ENCODE results near the gene ABCC11.

ABCC11 gene

DNA sequence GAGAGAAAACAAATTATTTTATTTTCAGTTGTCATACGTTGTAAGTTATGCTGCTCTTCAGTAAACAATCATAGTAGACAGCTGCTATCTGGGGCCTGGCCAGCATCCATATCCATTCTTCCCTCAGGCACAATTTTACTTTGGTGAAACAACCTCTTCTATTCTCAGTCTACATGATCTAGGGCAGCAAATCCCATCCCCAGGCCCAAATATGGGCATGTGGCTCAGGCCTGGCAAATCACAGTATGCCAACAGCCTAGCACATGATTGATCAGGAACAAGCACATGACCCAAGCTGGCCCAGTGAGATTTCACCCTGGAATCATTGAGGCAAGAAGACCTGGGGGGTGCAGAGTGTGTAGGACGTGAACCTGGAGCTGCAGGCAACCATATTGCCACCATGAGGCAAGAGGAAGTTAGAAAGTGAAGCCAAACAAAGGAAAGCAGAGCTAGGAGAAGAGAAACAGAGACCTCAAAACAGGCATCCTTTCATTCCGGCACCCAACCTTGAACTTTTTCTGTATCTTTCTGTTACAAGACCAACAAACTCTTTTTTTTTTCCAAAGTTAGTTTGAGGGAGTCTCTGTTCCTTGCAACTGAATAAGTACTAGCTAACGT, 81.3 kb downstream of the ABCC11 start:
- 83 to 92% methylated on average over 4 of the region's 4 CpGs for WGBS, 2 experiments
- no peaks in the 10 kb centered on the region for H3K9me3 ChIP-seq (ENCODE audit: control insufficient read depth, low read length)
- H3K4me3 ChIP-seq (ENCODE audit: insufficient read depth, low read depth, low read length), result no peak overlapping the region
- H3K4me1 ChIP-seq (ENCODE audit: control insufficient read depth, insufficient read depth, low read length), result no peaks in the 10 kb centered on the region
- H3K36me3 ChIP-seq (ENCODE audit: control insufficient read depth, insufficient read depth, low read length), result no peaks in the 10 kb centered on the region
- H3K27ac ChIP-seq (ENCODE audit: insufficient read depth, low read depth, low read length, poor library complexity, severe bottlenecking), result no peak overlapping the region
- H3K27me3 ChIP-seq (ENCODE audit: control insufficient read depth, insufficient read depth, low read length, poor library complexity, severe bottlenecking), result no peaks in the 10 kb centered on the region

DNA sequence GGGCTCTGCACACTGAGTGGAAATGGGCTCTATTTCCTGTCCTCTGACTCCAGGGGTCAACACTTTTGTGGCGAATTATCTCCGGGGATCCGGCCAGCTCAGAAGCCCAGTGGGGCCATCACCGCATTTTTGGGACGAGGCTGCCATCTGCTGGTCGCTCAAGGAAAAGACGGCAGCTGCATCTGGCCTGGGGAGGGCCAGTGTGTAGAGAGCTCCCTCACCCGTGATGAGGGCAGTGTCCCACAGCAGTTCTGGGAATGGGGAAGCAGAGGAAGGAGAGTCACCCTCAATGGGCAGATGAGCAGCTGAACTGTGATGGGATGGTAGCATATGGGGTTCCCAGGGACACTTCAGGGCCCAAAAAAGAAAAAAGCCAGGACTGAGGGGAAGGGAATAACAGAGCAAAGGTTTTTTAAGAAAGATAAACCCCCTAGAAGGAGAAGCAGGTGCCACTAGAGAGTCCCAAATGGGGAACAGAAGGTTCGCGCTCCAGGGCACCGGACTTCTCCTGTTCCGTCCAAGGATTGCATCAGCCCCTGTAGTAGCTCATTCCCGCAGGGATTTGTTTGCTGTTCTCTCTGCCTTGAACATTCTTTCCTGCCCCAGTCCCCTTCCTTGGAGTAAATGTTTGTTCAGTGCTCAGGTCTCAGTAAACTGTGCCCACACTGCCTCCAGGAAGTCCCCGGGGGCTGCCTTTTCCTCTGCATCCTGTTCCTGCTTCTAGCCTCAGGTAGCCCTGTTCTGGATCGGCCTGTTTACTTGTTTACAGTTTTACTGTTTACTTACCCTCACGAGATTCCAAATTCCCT, 82.2 kb downstream of the ABCC11 start:
- no peaks in the 10 kb centered on the region for H3K9me3 ChIP-seq (ENCODE audit: control insufficient read depth, low read length)
- no peaks in the 10 kb centered on the region for H3K27me3 ChIP-seq (ENCODE audit: control insufficient read depth, insufficient read depth, low read length, poor library complexity, severe bottlenecking)
- H3K36me3 ChIP-seq (ENCODE audit: control insufficient read depth, insufficient read depth, low read length), result no peaks in the 10 kb centered on the region
- WGBS, 2 experiments, result 45 to 47% methylated on average over 16 of the region's 16 CpGs
- no peak overlapping the region for H3K27ac ChIP-seq (ENCODE audit: insufficient read depth, low read depth, low read length, poor library complexity, severe bottlenecking)
- no peak overlapping the region for H3K4me3 ChIP-seq (ENCODE audit: insufficient read depth, low read depth, low read length)
- H3K4me1 ChIP-seq (ENCODE audit: control insufficient read depth, insufficient read depth, low read length), result no peaks in the 10 kb centered on the region

DNA sequence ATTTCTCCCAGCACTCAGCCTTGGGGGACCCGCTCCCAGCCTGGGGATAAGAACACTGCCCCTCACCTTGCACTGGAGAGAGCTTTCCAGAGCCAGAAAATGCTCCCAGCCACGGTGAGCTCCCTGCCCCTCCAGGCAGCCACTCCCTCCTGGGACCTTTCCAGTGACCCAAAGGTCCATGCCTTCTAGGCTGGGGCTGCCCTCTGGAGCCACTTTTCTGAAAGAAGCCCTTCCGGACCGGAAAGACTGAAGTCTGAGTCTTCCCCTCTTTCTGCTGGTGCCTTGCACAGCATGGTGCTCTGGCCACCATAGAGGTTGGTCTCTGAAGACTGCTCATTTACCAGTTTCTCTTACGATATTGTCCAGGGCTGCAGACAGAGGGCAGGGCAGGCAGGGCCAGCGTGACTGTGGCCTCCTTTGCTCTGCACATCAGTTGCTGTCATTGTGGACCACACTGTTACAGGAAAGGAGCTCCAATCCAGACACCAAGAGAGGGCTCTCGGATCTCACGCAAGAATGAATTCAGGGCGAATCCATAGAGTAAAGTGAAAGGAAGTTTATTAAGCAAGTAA, 84.4 kb downstream of the ABCC11 start:
- Histone ChIP-seq H3K27ac (ENCODE audit: insufficient read depth, low read depth, low read length, poor library complexity, severe bottlenecking) (no peak overlapping the region), H3K4me1 (ENCODE audit: control insufficient read depth, insufficient read depth, low read length) (no peaks in the 10 kb centered on the region), H3K9me3 (ENCODE audit: control insufficient read depth, low read length) (no peaks in the 10 kb centered on the region), H3K27me3 (ENCODE audit: control insufficient read depth, insufficient read depth, low read length, poor library complexity, severe bottlenecking) (no peaks in the 10 kb centered on the region), H3K36me3 (ENCODE audit: control insufficient read depth, insufficient read depth, low read length) (no peaks in the 10 kb centered on the region), H3K4me3 (ENCODE audit: insufficient read depth, low read depth, low read length) (no peak overlapping the region)
- 90 to 91% methylated on average over 9 of the region's 9 CpGs for WGBS, 2 experiments

DNA sequence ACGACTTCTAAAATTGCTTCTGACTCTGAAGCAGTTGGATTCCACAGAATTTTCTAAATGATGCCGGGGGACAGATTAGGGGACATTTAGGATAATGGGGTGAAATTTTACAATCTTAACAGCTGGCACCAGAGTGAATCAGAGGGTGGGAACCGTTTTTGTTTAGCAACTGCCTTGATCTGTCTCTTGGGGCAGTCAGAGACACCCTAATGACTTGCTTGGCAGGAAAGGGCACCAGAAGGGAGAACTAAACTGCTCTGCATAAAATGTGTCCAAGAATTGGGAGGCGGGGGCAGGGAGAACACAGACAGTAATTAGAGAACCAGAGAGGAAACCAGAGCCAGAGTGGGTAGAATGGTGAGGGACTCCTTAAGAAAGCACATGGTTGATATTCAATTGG, 85.4 kb downstream of the ABCC11 start:
- Histone ChIP-seq H3K36me3 (ENCODE audit: control insufficient read depth, insufficient read depth, low read length) (no peaks in the 10 kb centered on the region), H3K4me3 (ENCODE audit: insufficient read depth, low read depth, low read length) (no peak overlapping the region), H3K27ac (ENCODE audit: insufficient read depth, low read depth, low read length, poor library complexity, severe bottlenecking) (no peak overlapping the region), H3K4me1 (ENCODE audit: control insufficient read depth, insufficient read depth, low read length) (no peaks in the 10 kb centered on the region), H3K9me3 (ENCODE audit: control insufficient read depth, low read length) (no peaks in the 10 kb centered on the region), H3K27me3 (ENCODE audit: control insufficient read depth, insufficient read depth, low read length, poor library complexity, severe bottlenecking) (no peaks in the 10 kb centered on the region)
- 91 to 95% methylated on average over 4 of the region's 4 CpGs for WGBS, 2 experiments

DNA sequence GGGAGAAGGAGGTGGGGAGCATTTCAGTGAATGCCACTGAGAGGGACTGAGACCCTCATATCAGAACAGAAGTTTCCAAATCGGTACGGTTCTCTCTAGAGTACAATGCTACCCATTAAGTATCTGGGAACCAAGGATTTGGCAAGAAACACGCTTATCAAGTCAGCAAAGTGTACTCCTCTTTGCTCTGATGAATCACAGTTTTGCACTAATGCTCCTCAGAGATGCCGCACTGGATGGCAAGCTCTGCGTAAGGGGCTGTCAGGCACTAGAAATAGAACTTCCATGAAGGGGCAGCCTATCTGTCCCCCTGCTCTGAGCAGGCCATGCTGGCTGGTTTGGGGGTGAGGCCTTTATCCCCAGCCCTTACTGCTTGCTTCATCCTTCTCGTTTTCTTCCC, 86.8 kb downstream of the ABCC11 start:
- WGBS, 2 experiments, result 96 to 98% methylated on average over 5 of the region's 6 CpGs
- no peak overlapping the region for H3K27ac ChIP-seq (ENCODE audit: insufficient read depth, low read depth, low read length, poor library complexity, severe bottlenecking)
- H3K9me3 ChIP-seq (ENCODE audit: control insufficient read depth, low read length), result no peaks in the 10 kb centered on the region
- H3K4me3 ChIP-seq (ENCODE audit: insufficient read depth, low read depth, low read length), result no peak overlapping the region
- no peaks in the 10 kb centered on the region for H3K36me3 ChIP-seq (ENCODE audit: control insufficient read depth, insufficient read depth, low read length)
- no peaks in the 10 kb centered on the region for H3K27me3 ChIP-seq (ENCODE audit: control insufficient read depth, insufficient read depth, low read length, poor library complexity, severe bottlenecking)
- no peaks in the 10 kb centered on the region for H3K4me1 ChIP-seq (ENCODE audit: control insufficient read depth, insufficient read depth, low read length)

DNA sequence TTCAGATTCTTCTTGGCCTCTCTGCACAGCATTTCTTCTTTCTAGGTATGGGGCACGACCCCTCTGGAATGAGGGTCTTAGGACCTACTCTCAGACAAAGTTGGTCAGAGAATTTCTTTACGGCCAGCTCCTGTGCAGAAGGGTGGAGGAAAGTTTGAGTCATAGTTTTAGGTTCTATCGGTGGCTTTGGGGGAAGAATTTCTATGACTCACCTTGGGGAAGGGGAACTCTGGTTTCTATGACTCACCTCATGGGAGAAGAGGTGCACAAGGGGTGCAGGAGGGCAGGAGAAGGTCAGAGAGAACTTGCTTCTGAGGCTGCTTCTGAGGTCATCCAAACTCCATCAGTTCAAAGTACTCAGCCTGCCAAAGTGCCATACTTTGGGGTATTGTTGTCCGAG, 89.0 kb downstream of the ABCC11 start:
- no peaks in the 10 kb centered on the region for H3K9me3 ChIP-seq (ENCODE audit: control insufficient read depth, low read length)
- H3K27ac ChIP-seq (ENCODE audit: insufficient read depth, low read depth, low read length, poor library complexity, severe bottlenecking), result no peak overlapping the region
- H3K36me3 ChIP-seq (ENCODE audit: control insufficient read depth, insufficient read depth, low read length), result no peaks in the 10 kb centered on the region
- no peak overlapping the region for H3K4me3 ChIP-seq (ENCODE audit: insufficient read depth, low read depth, low read length)
- no peaks in the 10 kb centered on the region for H3K27me3 ChIP-seq (ENCODE audit: control insufficient read depth, insufficient read depth, low read length, poor library complexity, severe bottlenecking)
- 85 to 87% methylated on average over 4 of the region's 4 CpGs for WGBS, 2 experiments
- H3K4me1 ChIP-seq (ENCODE audit: control insufficient read depth, insufficient read depth, low read length), result no peaks in the 10 kb centered on the region

DNA sequence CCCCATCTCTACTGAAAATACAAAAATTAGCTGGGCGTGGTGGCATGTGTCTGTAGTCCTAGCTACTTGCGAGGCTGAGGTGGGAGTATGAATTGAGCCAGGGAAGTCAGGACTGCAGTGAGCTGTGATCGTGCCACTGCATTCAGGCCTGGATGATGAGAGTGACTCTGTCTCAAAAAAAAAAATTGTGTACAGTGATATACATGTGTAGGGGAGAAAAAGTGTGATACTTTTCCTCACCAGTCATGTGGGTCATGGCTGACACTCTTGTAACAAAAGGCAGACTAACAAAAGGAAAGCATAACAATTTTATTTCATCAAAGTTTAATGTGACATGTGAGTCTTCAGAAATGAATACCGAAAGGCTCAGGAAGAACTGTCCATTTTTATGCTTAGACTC, 89.5 kb downstream of the ABCC11 start:
- no peaks in the 10 kb centered on the region for H3K36me3 ChIP-seq (ENCODE audit: control insufficient read depth, insufficient read depth, low read length)
- WGBS, 2 experiments, result 90 to 94% methylated on average over 4 of the region's 4 CpGs
- no peaks in the 10 kb centered on the region for H3K27me3 ChIP-seq (ENCODE audit: control insufficient read depth, insufficient read depth, low read length, poor library complexity, severe bottlenecking)
- H3K4me3 ChIP-seq (ENCODE audit: insufficient read depth, low read depth, low read length), result no peak overlapping the region
- no peaks in the 10 kb centered on the region for H3K9me3 ChIP-seq (ENCODE audit: control insufficient read depth, low read length)
- H3K27ac ChIP-seq (ENCODE audit: insufficient read depth, low read depth, low read length, poor library complexity, severe bottlenecking), result no peak overlapping the region
- H3K4me1 ChIP-seq (ENCODE audit: control insufficient read depth, insufficient read depth, low read length), result no peaks in the 10 kb centered on the region

DNA sequence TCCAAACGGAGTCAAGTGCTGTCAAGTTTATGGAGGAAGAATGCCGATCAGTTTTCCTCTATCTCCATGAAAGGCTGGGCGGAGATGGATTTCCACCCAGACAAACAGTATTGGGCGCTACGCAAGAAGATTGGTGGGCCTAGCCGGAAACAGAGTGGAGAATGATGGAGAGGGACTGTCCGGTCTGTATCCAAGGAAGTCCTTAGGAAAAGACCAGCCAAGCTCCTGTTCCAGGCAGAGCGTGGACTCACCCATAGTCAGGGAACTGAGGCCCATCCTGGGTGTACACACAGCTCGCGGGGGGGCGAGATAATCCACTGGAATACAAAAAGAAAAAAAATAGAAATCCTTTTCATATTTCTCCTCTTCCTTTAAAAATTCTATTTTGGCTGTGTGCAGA, 90.0 kb downstream of the ABCC11 start:
- H3K27ac ChIP-seq (ENCODE audit: insufficient read depth, low read depth, low read length, poor library complexity, severe bottlenecking), result no peak overlapping the region
- H3K36me3 ChIP-seq (ENCODE audit: control insufficient read depth, insufficient read depth, low read length), result no peaks in the 10 kb centered on the region
- no peaks in the 10 kb centered on the region for H3K9me3 ChIP-seq (ENCODE audit: control insufficient read depth, low read length)
- no peak overlapping the region for H3K4me3 ChIP-seq (ENCODE audit: insufficient read depth, low read depth, low read length)
- no peaks in the 10 kb centered on the region for H3K27me3 ChIP-seq (ENCODE audit: control insufficient read depth, insufficient read depth, low read length, poor library complexity, severe bottlenecking)
- WGBS, 2 experiments, result 93 to 94% methylated on average over 11 of the region's 11 CpGs
- no peaks in the 10 kb centered on the region for H3K4me1 ChIP-seq (ENCODE audit: control insufficient read depth, insufficient read depth, low read length)

DNA sequence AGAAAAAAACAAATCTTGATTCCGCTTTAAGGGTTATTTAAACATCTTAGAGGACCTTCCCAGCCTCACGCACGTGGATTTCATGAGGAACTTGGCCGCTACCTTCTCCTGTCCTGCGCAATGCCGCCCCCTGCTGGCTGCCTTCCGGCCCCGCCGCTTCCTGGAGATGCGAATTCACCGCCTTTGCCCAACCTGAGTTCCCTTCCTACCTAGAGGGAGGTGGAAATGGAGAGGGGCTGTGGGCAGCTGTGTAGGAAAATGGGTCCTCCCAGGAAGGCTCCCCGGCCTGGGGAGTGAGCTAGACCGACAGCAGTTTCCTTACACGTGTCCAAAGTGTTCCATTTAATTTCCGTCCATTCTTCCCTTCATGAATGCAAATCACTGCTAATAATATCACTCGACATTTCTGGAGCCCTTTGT, 90.5 kb downstream of the ABCC11 start:
- no peaks in the 10 kb centered on the region for H3K27me3 ChIP-seq (ENCODE audit: control insufficient read depth, insufficient read depth, low read length, poor library complexity, severe bottlenecking)
- H3K36me3 ChIP-seq (ENCODE audit: control insufficient read depth, insufficient read depth, low read length), result no peaks in the 10 kb centered on the region
- H3K4me1 ChIP-seq (ENCODE audit: control insufficient read depth, insufficient read depth, low read length), result no peaks in the 10 kb centered on the region
- H3K4me3 ChIP-seq (ENCODE audit: insufficient read depth, low read depth, low read length), result no peak overlapping the region
- WGBS, 2 experiments, result 21 to 23% methylated on average over 16 of the region's 16 CpGs
- no peaks in the 10 kb centered on the region for H3K9me3 ChIP-seq (ENCODE audit: control insufficient read depth, low read length)
- H3K27ac ChIP-seq (ENCODE audit: insufficient read depth, low read depth, low read length, poor library complexity, severe bottlenecking), result no peak overlapping the region

DNA sequence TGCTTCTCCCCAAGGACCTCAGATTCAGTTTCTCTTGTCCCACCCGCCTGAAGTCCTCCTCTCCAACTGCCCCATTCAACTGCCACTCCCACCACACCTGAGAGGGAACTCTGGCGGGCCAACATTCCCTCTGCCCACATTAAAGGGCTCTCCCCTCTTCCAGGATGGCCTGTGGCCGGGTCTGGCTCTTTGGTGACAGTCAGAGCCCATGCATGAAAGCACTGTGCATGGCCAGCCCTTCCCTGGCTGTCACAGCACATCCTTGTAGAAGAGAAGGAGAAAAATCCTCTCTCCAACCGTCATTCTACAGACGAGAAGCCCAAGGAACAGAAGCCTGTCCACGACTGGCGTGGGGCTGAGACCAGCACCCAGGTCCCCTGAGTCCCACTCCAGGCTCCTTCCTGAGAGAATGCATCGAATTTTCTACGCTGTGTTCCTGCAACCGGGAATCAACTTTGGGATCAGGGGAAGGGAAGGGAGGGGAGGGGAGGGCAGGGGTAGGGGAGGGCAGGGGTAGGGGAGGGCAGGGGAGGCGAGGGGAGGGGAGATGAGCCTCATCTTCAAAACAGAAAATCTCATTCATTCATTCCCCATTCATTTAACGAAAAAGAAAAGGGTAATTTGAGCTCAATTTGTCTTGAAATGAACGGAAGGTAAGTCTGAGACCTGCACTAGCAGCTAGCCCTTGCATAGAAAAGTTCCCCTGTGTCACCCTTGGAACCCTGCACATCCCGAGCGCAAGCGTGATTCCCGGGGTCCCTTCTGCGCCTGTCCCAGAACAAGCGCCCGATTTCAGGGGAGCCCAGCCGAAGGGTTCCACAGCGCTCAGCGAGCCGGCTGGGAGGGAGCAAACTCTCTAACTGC, 91.2 kb downstream of the ABCC11 start, which contains the start of gene ABCC12:
TSS of gene ABCC12 (minus strand) at position 68 of the 864 bp plus-strand sequence. CDS start 9,569 bp downstream, outside the sequence.
- Histone ChIP-seq H3K9me3 (ENCODE audit: control insufficient read depth, low read length) (no peaks in the 10 kb centered on the region), H3K4me1 (ENCODE audit: control insufficient read depth, insufficient read depth, low read length) (no peaks in the 10 kb centered on the region), H3K27ac (ENCODE audit: insufficient read depth, low read depth, low read length, poor library complexity, severe bottlenecking) (no peak within 1 kb of the TSS), H3K27me3 (ENCODE audit: control insufficient read depth, insufficient read depth, low read length, poor library complexity, severe bottlenecking) (no peaks in the 10 kb centered on the region), H3K36me3 (ENCODE audit: control insufficient read depth, insufficient read depth, low read length) (no peaks in the 10 kb centered on the region), H3K4me3 (ENCODE audit: insufficient read depth, low read depth, low read length) (no peak within 1 kb of the TSS)
- 83 to 87% methylated on average over 23 of the region's 24 CpGs for WGBS, 2 experiments
